ENCODE data around the gene ADH5. TPM values are rescaled to one million over a fixed set of nuclear protein-coding genes. Genes with fewer than 3 reads are reported as not detected.

Gene ADH5
- total RNA-seq, 4 donors from 2014 or later = 220 to 333 (median 251) TPM

DNA sequence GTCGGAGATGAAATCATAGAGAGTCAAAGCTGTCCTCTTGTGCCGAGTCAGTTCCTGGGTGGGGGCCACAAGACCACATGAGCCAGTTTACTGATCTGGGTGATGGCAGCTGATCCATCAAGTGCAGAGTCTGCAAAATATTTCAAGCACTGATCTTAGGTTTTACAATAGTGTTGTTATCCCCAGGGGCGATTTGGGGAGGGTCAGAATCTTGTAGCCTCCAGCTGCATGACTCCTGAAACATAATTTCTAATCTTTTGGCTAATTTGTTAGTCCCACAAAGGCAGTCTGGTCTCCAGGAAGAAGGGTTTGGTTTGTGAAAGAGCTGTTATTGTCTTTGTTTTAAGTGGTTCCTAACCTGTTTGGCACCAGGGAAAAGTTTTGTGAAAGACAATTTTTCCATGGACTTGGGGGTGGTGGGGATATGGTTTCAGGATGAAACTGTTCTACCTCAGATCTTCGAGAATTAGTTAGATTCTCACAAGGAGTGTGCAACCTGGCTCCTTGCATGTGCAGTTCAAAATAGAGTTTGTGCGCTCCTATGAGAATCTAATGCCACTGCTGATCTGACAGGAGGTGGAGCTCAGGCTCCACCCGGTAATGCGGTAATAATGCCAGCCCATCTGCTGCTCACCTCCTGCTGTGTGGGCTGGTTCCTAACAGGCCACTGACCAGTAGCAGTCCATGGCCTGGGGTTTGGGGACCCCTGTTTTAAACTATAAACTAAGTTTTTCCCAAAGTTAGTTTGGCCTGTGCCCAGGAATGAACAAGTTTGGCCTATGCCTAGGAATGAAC, 63.9 kb downstream of the ADH5 start:
- TF ChIP-seq, protein P1, sequence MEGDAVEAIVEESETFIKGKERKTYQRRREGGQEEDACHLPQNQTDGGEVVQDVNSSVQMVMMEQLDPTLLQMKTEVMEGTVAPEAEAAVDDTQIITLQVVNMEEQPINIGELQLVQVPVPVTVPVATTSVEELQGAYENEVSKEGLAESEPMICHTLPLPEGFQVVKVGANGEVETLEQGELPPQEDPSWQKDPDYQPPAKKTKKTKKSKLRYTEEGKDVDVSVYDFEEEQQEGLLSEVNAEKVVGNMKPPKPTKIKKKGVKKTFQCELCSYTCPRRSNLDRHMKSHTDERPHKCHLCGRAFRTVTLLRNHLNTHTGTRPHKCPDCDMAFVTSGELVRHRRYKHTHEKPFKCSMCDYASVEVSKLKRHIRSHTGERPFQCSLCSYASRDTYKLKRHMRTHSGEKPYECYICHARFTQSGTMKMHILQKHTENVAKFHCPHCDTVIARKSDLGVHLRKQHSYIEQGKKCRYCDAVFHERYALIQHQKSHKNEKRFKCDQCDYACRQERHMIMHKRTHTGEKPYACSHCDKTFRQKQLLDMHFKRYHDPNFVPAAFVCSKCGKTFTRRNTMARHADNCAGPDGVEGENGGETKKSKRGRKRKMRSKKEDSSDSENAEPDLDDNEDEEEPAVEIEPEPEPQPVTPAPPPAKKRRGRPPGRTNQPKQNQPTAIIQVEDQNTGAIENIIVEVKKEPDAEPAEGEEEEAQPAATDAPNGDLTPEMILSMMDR (IDR thresholded peaks at IDR 0.05; ENCODE audit: low read depth) = no peak

DNA sequence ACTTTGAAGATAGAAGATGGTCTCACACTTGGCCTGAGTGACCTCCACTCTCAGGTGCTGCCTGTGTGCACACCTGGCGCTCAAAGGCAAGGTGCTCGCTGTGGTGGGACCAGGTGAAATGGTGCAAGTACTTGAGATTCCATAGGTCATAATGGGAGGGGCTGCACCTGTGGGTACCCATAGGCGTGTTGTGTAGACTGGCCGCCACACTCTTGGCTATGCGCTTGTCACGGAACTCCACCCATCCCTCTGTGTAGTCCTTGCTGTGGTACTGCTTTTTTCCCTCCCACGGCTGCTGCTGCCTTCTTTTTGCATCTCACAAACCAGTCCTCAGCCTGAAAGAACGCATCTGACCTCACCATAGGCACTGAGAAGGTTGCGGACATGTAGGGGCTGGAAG, 66.0 kb downstream of the ADH5 start:
- TF ChIP-seq, protein P1 (IDR thresholded peaks at IDR 0.05; ENCODE audit: low read depth) = no peak

DNA sequence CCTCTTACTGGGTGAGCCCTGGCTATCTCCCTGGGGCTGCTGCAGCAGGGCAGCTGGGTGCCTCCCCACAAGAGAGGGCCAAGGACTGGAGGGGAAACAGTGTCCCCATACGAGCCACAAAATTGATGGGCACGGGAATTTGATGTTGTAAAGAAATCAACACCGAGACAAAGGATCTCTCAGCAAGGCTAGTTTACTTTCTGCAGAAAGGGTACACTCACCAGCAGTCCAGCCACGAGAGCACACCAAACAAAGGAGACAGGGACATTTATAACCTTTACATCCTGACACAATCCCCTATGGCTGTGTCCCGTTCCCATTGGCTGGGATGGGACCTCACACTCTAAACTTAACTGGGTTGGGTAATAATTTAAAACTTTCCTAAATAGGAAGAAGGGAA, 67.2 kb downstream of the ADH5 start:
- TF ChIP-seq, protein P1 (IDR thresholded peaks at IDR 0.05; ENCODE audit: low read depth) = no peak

Other genes with a start within 250 kb of the ADH5 start
- 10 to 100 TPM; 37.1 to 96.4 (median 56.9) TPM for gene EIF4E, start 159.7 kb downstream of the ADH5 start, total RNA-seq
- gene METAP1, start 93.1 kb downstream of the ADH5 start, total RNA-seq = 10 to 100 TPM; 26.4 to 39.3 (median 29.6) TPM
- 1 to 10 TPM in 1 of 4 donors, under 1 TPM in 2, not detected in 1; 0.49 to 6.1 (median 0.66) TPM for gene ADH4, start 55.5 kb upstream of the ADH5 start, total RNA-seq
- not detected for gene ADH6, start 130.5 kb upstream of the ADH5 start, total RNA-seq
- under 1 TPM in 3 of 4 donors, not detected in 1; 0.22 to 0.85 (median 0.82) TPM for gene ADH1A, start 202.2 kb upstream of the ADH5 start, total RNA-seq
- 1,000 to 10,000 TPM; 3,428 to 6,526 (median 5,135) TPM for gene ADH1B, start 232.6 kb upstream of the ADH5 start, total RNA-seq